Measurements from ENCODE around the gene POU2F1.

DNA sequence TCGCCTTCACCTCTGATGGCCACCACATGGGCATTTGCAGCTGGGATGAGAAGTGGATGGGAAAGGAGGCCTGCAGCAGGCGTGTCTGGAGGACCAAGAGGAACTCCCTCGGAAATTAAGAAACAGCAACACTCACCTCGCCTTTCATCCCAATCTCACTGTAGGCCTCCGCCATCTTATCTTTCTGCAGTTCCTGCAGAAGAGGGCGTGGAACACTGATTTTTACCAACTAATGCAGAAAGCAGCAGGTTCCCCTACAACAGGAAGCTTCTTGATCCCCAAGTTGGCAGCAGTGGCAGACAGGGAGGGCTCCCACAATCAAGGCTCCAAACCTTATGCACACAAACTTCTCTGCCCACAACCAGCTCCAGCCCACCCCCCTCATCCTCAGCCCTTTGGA is 213.2 kb downstream of the POU2F1 start:
- TF ChIP-seq EZH2 (IDR thresholded peaks at IDR 0.05) (no peak), POLR2AphosphoS5 (IDR thresholded peaks at IDR 0.05; ENCODE audit: borderline replicate concordance, low read depth, low read length) (no peak)

All from SK-N-MC (cell line).